Activated CD4-positive, alpha-beta T cell treated with anti-CD3 and anti-CD28 coated beads, Interleukin-2, amount 50 U/mL, for 48 hours (primary cell): ENCODE measurements around the gene AGMAT.

Experiments
- DNase-seq, 2 experiments: peaks; one replicate each; pipeline ENCODE4 v3.0.0-alpha.2; 2020

AGMAT gene, protein sequence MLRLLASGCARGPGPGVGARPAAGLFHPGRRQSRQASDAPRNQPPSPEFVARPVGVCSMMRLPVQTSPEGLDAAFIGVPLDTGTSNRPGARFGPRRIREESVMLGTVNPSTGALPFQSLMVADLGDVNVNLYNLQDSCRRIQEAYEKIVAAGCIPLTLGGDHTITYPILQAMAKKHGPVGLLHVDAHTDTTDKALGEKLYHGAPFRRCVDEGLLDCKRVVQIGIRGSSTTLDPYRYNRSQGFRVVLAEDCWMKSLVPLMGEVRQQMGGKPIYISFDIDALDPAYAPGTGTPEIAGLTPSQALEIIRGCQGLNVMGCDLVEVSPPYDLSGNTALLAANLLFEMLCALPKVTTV

DNA sequence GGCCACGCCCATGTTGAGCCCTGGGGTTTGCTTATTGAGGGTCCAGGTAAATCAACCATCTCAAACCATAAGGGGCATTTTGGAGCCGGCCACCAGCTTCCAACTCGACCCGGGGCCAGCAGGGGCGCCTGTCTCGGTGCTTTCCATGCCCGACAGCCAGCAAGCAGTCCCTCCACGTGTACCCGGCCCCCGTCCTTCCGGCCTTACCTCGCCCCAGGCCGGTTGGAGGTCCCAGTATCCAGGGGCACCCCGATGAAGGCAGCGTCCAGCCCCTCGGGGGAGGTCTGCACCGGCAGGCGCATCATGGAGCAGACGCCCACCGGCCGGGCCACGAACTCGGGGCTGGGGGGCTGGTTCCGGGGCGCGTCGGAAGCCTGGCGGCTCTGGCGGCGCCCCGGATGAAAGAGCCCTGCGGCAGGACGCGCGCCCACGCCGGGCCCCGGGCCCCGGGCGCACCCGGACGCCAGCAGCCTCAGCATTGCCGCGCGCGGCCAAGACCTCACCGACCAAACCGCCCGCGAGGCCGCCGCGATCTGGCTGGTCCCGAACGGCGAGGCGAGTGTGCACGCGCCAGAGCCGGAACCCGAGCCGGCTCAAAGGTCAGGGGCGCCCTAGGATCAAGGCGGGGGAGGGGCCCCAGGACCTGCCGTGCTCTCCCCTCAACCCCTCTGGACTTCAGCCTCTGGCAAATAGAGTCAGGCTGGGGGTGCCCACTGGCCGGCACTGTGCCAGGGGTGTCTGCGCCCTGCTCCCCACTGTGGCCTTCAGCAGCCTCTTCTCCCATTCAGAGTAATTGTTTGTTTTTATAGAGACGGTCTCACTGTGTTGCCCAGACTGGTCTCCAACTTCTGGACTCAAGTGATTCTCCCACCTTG is at the start of gene AGMAT:
AGMAT (minus strand) TSS at position 563 of the 875 bp plus-strand sequence; CDS start at position 479, 84 bp downstream.
- peak; percentile 72 to 77 for DNase-seq

DNA sequence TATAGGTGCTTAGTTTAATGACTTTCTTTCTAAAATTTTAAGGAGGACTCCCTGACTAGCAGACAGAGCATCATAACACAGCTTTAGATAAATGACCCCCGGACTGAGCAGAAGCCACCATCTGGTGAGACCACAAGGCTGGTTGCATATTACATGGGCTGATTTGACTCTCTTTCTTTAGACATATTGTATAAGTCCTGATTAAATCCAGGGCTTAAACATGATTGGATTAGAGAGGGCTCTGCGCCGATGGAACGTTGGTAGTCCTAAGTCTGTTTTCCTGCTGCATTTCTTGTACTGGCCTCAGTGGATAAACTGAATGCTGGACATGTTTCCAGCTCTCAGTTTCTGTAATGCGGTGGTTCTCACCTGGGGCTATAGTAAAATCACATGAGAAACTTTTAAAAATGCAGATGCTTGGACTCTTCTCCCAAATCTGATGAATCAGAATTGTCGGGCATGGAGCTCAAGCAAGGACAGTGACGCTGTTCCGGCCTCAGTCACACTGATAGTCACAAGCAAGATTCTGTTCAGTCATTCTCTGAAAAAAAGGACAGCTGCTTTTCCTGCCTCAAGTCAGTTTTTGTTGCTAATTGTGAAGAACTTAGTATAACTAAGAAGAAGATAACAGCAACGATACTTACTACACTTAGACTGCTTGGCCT is 49.0 kb upstream of the AGMAT start:
- DNase-seq = no peak

DNA sequence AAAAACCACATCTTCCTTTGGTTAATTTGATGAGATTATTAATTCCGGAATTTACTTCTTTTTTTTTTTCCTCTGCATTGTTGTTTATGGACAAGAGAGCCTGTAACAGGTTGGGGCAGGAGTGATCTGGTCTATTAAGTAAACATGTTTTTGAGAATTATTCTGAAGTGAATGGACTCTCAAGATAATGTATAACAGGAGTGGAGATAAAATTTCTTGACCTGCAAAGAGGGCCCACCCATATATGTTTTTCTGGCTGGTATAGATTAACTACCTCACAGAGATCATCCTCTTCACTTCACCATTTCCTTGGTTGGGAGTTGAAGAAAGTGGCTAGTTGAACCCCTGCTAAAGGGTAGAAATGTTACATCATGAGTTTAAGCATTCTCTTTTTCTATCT is 43.2 kb upstream of the AGMAT start:
- no peak for DNase-seq

DNA sequence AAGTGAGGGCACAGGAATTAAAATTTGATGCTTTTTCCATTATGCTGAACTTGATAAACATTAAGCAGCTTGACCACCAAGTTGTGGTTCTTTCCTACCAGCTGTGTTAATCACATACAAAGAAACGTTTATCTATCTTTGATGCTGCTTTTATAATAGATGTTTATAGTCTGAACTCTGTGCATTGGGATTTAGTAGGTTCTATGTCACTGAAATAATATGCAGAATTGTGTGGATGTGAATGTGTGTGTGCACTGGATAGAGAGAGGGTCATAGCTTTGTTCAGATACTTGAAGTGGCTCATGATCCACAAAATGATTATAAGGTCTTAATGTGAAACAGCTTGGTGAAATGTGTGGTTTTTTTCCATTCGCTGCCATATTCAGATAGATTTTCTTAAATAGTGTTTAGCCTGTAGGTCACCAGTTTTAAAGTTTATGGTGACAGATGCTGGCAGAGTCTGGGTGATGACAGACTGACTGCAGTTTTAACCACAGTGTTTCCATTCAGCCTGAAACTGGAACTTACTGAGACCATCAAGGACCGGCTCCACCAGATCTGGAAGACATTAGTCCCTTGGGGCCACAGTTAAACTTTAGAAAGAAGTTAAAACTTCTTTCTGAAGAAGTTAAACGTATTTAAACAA is 42.6 kb upstream of the AGMAT start:
- no peak for DNase-seq

DNA sequence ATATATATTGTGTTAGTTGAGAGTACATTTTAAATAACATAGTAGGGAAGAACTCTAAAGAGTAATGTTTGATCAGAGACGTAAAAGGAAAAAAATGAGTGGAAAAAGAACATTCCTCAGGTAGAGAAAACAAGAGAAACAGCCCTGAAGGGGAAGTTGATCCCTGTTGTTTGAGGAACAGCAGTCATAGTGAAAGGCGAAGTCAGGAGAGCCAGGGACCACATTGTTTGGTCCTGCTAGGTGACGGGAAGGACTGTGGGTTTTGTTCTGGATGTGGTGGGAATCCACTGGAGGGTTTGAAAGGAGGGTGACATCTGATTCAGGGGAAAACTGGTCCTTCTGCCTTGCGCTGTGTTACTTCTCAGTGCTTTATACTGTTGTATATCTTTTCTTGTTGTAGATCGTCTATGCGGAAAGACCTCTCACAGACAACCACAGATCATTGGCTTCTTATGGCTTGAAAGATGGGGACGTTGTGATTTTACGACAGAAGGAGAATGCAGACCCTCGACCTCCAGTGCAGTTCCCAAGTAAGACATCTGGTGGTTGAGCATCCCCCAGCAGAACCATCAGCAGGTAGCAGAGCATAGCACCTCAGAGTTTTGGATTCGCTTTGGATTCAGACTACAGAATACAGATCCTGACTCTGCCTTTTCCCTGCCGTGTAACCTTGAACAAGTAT is 41.6 kb upstream of the AGMAT start:
- DNase-seq = no peak

DNA sequence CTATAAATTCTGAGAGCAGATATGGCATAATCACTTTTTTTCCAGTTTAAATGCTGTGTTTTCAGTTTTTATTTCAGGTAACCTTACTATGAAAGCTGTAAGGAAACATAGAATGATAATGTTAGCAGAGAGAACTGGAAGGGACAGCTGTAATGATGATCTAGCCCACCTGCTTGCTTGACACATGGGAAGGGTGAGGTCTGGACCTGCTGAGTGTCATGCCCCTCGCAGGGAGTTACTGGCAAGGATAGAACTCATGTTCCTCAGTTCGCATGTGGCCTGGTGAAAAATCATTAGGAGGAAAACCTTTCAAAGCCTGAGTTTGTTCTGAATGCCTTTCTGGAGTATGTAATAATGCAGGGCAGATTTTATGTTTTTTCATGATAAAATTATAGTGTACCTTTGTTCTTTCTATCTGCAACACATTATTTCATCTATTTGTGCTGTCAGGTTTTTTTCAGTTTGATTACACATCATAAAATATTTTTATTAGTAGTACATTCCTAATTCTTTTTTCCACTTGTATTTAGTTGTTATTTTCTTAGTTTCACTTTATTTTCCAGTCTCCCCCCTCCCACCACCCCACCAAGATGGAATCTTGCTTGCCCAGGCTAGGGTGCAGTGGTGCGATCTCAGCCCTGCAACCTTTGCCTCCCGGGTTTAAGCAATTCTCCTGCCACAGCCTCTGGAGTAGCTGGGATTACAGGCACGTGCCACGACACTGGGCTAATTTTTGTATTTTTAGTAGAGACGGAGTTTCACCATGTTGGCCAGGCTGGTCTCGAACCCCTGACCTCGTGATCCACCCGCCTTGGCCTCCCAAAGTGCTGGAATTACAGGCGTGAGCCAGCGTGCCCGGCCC is 40.4 kb upstream of the AGMAT start:
- DNase-seq = no peak

DNA sequence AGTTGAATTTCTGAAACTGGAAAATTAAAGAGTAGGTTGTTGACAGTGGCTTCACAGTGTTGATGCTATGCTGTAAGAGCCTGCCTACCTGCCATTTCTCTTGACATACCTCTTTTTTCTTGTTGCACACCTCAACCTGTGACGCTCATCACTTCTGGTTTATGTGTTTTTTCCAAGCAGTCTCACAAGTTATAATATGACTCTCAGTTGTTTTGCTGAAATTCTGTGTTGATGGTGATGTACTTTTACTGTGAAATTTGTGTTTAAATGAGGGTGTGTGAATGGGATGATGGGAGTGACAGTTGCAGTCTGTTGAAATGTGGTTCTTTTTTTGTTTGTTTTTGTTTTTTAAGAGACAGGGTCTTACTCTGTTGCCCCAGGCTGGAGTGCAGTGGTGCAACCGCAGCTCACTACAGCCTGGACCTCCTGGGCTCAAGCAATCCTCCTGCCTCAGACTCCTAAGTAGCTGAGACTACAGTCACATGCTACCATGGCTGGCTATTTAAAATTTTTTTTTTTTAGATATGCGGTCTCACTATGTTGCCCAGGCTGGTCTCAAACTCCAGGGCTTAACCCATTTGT is 39.4 kb upstream of the AGMAT start:
- no peak for DNase-seq

DNA sequence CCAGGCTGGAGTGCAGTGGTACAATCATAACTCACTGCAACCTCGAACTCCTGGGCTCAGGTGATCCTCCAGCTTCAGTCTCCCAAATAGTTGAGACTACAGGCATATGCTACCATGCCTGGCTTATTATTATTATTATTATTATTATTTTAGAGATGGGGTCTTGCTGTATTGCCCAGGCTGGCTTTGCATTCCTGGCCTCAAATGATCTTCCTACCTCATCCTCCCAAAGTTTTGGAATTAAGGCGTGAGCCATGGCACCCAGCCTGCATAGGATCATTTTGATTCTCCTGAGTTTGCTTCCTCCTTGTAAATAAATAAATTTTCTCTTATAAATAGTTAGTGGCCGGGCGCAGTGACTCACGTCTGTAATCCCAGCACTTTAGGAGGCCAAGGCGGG is 38.6 kb upstream of the AGMAT start:
- DNase-seq = no peak

DNA sequence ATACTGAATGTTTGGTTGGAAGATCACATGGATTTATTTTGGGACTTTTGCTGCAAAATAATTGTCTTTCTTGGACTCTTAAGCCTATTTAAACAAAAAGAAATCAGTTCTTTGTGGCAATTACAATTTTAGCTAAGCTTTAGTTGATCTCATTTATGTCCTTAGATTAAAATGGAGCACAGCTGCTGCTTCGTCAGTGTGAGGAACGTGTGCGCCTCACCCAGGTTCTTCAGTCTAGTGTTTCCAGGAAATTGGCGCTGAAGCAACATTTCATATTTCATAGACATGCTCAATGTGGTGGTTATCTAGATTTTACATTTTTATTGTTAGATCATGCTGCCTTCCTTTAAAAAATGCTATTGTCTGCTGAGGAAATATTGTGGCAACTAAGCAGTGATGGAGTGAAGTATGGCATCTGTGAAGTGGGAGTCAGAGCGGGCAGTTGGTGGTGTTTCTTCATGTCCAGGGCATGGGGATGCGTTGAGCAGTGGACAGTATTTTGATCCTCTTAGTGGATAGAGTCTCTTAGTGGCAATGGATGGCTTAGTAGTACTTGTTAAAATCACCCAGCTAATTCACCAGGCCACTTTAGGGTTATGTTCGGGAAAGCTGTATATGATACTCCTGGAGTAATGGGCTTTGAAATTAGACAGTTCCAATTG is 38.0 kb upstream of the AGMAT start:
- no peak for DNase-seq

DNA sequence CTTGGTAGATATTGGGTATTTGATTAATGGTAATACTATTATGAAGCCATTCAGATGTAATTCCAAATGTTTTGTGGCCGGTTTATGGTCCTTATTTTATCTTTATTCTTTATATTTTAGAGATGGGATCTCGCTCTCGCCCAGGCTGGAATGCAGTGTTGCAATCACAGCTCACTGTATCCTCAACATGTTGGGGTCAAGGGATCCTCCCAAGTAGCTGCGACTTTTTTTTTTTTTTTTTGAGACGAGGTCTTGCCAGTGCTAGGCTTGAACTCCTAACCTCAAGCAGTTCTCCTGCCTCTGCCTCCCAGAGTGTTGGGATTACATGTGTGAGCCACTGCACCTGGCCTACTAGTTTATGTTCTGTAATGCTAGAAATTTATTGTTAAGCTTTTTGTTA is 37.1 kb upstream of the AGMAT start:
- DNase-seq = no peak

DNA sequence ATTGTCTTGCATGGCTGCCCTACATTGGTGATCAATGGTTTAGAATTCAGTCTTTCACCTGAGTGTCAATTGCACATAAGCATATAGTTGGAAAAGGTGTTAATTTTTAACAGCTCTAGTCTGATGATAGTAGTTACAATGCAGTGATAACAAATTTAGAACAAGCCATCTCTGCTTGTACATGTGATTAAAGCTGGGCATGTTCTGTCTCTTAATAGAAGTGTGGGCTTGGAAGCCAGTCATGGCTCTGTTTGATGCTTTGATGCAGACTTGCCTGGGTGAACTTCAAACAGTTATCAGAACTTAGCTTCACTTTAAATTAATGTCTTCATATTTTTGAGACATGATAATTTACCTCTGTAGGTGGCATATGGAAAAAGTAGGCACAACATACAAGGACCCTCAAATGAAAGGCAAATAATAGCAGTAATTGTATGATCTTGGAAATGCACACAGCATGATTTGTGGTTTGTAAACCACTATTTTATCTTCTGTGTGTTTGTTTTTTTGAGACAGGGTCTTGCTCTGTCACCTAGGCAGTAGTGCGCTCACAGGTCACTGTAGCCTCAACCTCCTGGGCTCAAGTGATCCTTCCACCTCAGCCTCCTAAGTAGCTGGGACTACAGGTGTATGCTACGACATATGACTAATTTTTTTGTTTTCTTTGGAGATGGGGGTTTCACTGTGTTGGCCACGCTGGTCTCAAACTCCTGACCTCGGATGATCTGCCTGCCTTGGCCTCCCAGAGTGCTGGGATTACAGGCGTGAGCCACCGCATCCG is 36.2 kb upstream of the AGMAT start:
- no peak for DNase-seq

DNA sequence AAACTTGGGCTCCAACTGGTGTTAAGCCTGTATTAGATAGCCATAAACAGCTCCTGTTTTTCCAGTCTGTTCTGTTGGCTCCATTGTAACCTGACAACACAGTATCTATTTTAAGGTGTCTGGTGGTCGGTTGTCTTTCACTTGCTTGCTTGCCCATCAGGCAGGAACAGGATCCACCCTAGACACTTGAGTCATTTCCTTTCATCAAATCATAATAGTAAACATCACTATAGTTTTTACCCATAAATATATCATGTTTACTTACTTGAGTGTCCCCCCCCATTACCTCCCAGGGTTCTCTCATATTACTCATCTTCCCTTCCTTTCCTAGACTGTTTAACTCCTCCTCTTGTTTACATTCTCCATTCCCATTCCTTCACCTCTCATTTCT is 35.3 kb upstream of the AGMAT start:
- no peak for DNase-seq

DNA sequence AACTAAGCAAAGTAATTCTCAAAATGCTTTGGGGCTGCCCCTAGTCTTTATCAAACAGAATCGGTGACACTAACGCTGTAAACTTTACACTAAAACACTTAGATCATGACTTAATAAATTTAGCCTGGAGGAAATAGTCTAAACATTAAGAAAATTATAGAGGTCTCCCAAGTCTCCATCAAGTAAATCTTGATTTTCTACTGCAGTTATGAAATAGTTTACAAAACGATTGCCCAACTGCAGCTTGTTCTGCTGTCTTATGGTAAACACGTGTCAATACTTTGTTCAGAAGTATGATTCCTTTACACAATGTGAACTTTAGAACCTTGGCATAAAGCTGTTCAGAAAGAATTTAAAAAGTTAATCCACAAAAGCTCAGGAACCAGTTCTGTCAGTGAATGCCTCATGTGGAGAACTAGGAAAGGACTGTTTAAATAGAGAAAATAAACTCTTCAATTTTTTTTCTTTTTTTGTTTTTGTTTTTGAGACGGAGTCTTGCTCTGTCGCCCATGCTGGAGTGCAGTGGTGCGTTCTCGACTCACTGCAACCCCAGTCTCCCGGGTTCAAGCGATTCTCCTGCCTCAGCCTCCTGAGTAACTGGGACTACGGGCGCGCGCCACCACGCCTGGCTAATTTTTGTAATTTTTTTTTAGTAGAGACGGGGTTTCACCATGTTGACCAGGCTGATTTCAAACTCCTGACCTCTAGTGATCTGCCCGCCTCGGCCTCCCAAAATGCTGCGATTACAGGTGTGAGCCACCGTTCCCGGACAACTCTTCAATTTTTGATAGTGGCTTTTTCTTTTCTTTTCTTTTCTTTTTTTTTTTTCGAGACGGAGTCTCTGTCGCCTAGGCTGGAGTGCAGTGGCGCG is 34.0 kb upstream of the AGMAT start:
- DNase-seq = no peak

DNA sequence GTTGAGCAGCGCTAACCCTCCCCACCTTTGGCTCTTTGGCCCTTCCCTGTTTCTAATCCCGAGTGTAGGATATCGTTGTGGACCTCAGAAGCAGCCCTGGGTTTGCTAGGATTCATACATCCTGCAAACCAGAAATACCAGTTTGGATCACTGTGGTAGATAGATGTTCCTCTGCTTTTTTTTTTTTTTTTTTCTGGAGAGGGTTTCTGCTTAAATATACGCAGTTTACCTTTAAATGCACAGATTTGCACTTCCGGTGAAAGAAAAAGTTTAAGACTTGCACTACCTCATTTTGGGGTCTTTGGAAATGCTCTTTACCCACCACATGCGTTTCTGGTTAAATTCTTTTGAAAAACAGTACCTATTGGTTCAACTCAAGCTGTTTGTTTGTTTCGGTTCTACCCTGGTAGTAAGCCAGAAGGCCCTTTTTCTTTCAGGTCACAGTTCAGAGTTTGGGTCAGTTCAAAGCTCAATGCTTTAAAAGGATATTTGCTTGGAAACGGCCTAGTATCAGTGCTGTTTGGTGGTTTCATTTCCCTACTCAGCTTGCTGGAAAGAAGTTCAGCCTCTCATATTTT is 33.3 kb upstream of the AGMAT start:
- no peak for DNase-seq

DNA sequence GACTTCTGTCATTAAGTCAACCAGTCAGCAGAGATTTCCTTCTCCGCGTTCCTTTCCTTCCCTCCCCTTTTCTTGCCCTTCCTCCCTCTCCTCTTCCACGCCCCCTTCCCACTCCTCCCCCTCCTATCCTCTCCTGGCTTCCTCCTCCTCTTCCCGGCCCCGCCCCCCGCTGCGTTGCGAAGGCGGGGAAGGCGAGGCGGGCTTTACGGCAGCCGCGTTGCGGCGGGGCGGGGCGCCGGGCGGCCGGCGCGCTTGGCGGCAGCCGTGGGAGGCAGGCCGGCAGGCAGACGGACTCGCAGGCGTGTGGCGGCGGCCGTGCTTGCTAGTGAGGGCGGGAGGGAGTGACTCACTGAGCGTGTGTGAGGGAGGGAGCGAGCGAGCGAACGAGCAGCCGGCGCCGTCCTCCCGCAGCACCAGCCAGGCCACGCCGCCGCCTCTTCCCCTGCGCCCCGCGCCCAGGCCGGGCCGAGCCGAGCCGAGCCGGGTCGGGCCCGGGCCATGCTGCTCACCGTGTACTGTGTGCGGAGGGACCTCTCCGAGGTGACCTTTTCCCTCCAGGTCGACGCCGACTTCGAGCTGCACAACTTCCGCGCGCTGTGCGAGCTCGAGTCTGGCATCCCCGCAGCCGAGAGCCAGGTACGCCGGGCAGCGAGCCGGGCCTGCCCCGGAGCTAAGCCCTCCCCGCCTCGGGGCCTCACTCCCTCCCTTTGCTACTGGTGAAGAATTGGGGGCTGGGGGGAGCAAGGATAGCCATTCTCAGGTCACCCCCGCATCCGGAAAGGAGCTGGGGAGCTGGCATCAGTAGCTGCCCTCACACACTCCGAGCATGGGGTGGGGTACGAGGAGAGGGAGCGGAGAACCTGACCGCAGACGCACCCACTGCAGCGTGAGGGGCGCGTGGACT is 32.6 kb upstream of the AGMAT start, which contains the start of gene DDI2:
DDI2 (plus strand) TSS at position 286 of the 904 bp plus-strand sequence; CDS start at position 499, 213 bp downstream.
- peak; percentile 93 to 95 for DNase-seq

DNA sequence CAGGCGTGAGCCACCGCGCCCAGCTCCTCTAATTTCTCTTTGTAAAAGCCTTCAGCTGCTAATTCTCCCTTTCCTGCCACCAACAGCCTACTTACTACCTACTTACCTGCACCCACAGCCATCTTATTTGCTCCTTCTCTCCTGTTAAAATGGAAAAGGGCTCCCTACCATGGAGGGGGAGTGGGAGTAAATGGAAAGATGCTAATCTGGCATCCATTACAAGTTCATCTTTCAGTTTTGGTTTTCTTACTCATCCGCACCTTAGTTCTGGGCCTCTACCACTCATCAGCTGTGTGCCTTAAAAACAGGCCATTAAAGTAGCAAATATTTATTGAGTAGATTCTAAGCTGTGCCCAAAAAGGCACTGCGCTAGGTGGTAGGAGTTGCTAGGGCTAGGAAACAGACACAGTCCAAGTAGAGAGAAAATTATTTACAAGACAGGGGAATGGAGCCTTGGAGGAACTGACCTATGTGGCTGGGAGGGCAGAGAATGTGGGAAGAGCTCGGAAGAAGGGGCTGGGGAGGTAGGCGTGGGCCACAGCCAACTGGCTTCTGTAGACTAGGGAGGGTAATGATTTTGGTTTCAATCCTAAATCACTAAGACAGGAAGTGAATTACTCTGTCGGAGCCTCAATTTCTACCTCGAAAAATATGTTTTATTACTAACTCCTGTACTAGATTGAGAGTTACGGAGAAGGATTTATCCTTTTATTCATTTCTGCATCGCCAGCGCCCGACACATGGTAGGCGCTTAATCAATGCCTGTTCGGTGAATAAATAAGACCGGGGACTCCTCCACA is 31.7 kb upstream of the AGMAT start:
- DNase-seq = peak in 1 of 2 experiments; percentile 28
